K562 (cell line): ENCODE results near the gene RELL2. TPM values are rescaled to one million over a fixed set of nuclear protein-coding genes. Genes with fewer than 3 reads are reported as not detected.

ENCODE experiments used
- ATF1 ChIP-seq, 2 experiments: fragments of 450-650 bp in 1 of 2; IDR thresholded peaks; 2 replicates each; pipeline ENCODE4 v1.6.1; 2016; ENCODE audit warnings: missing compliant biosample characterization in 1 of 2, missing genetic modification characterization in 1 of 2
- ATF7 ChIP-seq: fragments of 450-650 bp; IDR thresholded peaks from 2 replicates; pipeline ENCODE4 v1.7.1; 2014; ENCODE audit warnings: mild to moderate bottlenecking, moderate library complexity
- BDP1 ChIP-seq: IDR thresholded peaks from 3 replicates; pipeline ENCODE4 v1.6.1; 2011; ENCODE audit not compliant: insufficient read length, insufficient read depth
- CEBPB ChIP-seq: fragments of 450-650 bp; IDR thresholded peaks from 2 replicates; pipeline ENCODE4 v1.6.1; 2016; ENCODE audit warnings: missing genetic modification characterization, missing compliant biosample characterization
- GABPB1 ChIP-seq: sonication (generic); formaldehyde crosslinking; IDR thresholded peaks from 2 replicates; pipeline ENCODE4 v1.8.0; 2022; ENCODE audit warnings: mild to moderate bottlenecking, missing genetic modification reagents
- GTF2A2 ChIP-seq: IDR thresholded peaks from 2 replicates; pipeline ENCODE4 v1.6.1; 2016; ENCODE audit warnings: mild to moderate bottlenecking, missing genetic modification characterization, missing compliant biosample characterization
- HDAC8 ChIP-seq: fragments of 450-650 bp; IDR thresholded peaks from 2 replicates; pipeline ENCODE4 v1.6.1; 2016; ENCODE audit warnings: mild to moderate bottlenecking, missing genetic modification characterization, moderate library complexity, missing compliant biosample characterization
- KDM1A ChIP-seq, 2 experiments: fragments of 450-650 bp; IDR thresholded peaks; 2 replicates each; pipeline ENCODE4 v1.6.1; 2016; ENCODE audit warnings: mild to moderate bottlenecking in 2 of 2
- KLF16 ChIP-seq: IDR thresholded peaks from 2 replicates; pipeline ENCODE4 v1.6.1; 2016; ENCODE audit warnings: antibody characterized with exemption
- LCOR ChIP-seq: sonication (generic); formaldehyde crosslinking; IDR thresholded peaks from 2 replicates; pipeline ENCODE4 v1.8.0; 2022; ENCODE audit warnings: mild to moderate bottlenecking, missing genetic modification reagents
- MAZ ChIP-seq, 2 experiments: fragments of 450-650 bp in 1 of 2; sonication (generic) in 1 of 2; formaldehyde crosslinking; IDR thresholded peaks in 1 of 2; conservative IDR thresholded peaks in 1 of 2; 2 replicates each; pipeline versions ENCODE4 v1.4.0 to v1.5.0; 2020; ENCODE audit warnings: mild to moderate bottlenecking in 1 of 2, missing genetic modification reagents in 1 of 2
- NR1H2 ChIP-seq: sonication (generic); formaldehyde crosslinking; IDR thresholded peaks from 2 replicates; pipeline ENCODE4 v1.4.0; 2020; ENCODE audit warnings: mild to moderate bottlenecking, missing genetic modification reagents
- PHB2 ChIP-seq: fragments of 450-650 bp; IDR thresholded peaks from 2 replicates; pipeline ENCODE4 v1.6.1; 2017; ENCODE audit warnings: low read depth
- PTTG1 ChIP-seq: fragments of 450-650 bp; IDR thresholded peaks from 2 replicates; pipeline ENCODE4 v1.6.1; 2016; ENCODE audit warnings: low read depth, mild to moderate bottlenecking, missing genetic modification characterization, missing compliant biosample characterization
- RB1 ChIP-seq: fragments of 450-650 bp; IDR thresholded peaks from 2 replicates; pipeline ENCODE4 v1.6.1; 2017; ENCODE audit warnings: low read depth, mild to moderate bottlenecking
- SMC3 ChIP-seq: conservative IDR thresholded peaks from 2 replicates; pipeline ENCODE4 v1.6.1; 2011; ENCODE audit warnings: low read depth, low read length, improper control_type of control experiment; ENCODE audit not compliant: insufficient read depth
- SPI1 ChIP-seq: IDR thresholded peaks from 2 replicates; pipeline ENCODE4 v1.6.1; 2011; ENCODE audit warnings: low read depth, low read length, control low read depth, borderline replicate concordance
- TSHZ1 ChIP-seq: fragments of 250-450 bp; sonication (Bioruptor Pico); IDR thresholded peaks from 2 replicates; pipeline ENCODE4 v1.4.0; 2020; ENCODE audit warnings: mild to moderate bottlenecking, moderate library complexity
- XRCC3 ChIP-seq: fragments of 450-650 bp; IDR thresholded peaks from 2 replicates; pipeline ENCODE4 v1.6.1; 2017; ENCODE audit warnings: mild to moderate bottlenecking, moderate library complexity
- ZFP1 ChIP-seq: fragments of 450-650 bp; formaldehyde crosslinking; IDR thresholded peaks from 2 replicates; pipeline ENCODE4 v1.4.0; 2020; ENCODE audit warnings: mild to moderate bottlenecking, mixed read lengths
- ZFPM2 ChIP-seq: fragments of 250-450 bp; sonication (Bioruptor Pico); IDR thresholded peaks from 2 replicates; pipeline ENCODE4 v1.5.1; 2022; ENCODE audit warnings: mild to moderate bottlenecking
- ZNF134 ChIP-seq: fragments of 250-450 bp; sonication (Bioruptor Pico); conservative IDR thresholded peaks from 2 replicates; pipeline ENCODE4 v1.4.0; 2020
- ZNF324 ChIP-seq: fragments of 250-450 bp; sonication (Bioruptor Pico); IDR thresholded peaks from 2 replicates; pipeline ENCODE4 v1.4.0; 2020; ENCODE audit warnings: mild to moderate bottlenecking
- ZNF354B ChIP-seq: fragments of 250-450 bp; sonication (Bioruptor Pico); IDR thresholded peaks from 2 replicates; pipeline ENCODE4 v1.4.0; 2020
- polyA plus RNA-seq, 8 experiments: library from polyadenylated mRNA; depleted of rRNA in 4 of 8; stranded (reverse) in 5 of 8; unstranded in 3 of 8; fragments of >200 nt; fragmentation: Nextera tagmentation in 2 of 8; fragmentation: Illumina TruSeq in 1 of 8; extraction: Ambion mirVana in 2 of 8; extraction: Trizol in 1 of 8; gene quantifications; 2 replicates each; pipeline versions ENCODE4 v1.2.1 to v1.2.3, GENCODE V29; 2011 to 2014; ENCODE audit warnings: inconsistent platforms in 1 of 8, missing spikeins in 1 of 8
- total RNA-seq, 7 experiments: library from RNA; depleted of rRNA in 6 of 7; stranded (reverse); fragments of >200 nt in 6 of 7; fragmentation: Illumina TruSeq in 2 of 7; extraction: Trizol in 2 of 7; gene quantifications; 2 replicates each; pipeline versions ENCODE4 v1.2.1 to v1.2.3, GENCODE V29; 2011 to 2021; ENCODE audit warnings: low replicate concordance in 1 of 7
- TF ChIP-seq, protein P1 (sequence below): fragments of 200-800 bp; sonication (Bioruptor generic); IDR thresholded peaks from 2 replicates; pipeline ENCODE4 v1.6.1; 2017; ENCODE audit warnings: missing genetic modification characterization, missing compliant biosample characterization
- TF ChIP-seq, protein P2 (sequence below): fragments of 250-450 bp; sonication (Bioruptor Pico); IDR thresholded peaks from 2 replicates; pipeline ENCODE4 v1.6.1; 2021; ENCODE audit warnings: mild to moderate bottlenecking

Gene RELL2
- total and polyA plus RNA-seq, 9 of the 15 experiments (the other 6 are each of a cell fraction or from before 2014, with no cell fraction given): 0.06 to 36.0 (median 14.3) TPM

GRCh38 chr5:141681695-141682641, 45.2 kb downstream of the RELL2 start, which contains the start of gene ARAP3 (continued):
- TF ChIP-seq PHB2 (no peak), ZNF354B (CRISPR knock-in tag) (no peak), KDM1A (IDR thresholded peaks at IDR 0.05) (no peak), RB1 (no peak), TSHZ1 (CRISPR knock-in tag) (no peak), HDAC8 (no peak), KLF16 (no peak), NR1H2 (no peak), SPI1 (no peak), ZNF324 (CRISPR knock-in tag) (no peak), ATF7 (0 out of 2 replicates have a peak, but pooled peaks have one; percentile 12), ATF1 (CRISPR knock-in tag; IDR thresholded peaks at IDR 0.05) (no peak), ATF1 (tag; IDR thresholded peaks at IDR 0.05) (no peak), LCOR (CRISPR knock-in tag) (peak; percentile 90), XRCC3 (no peak), PTTG1 (tag) (no peak), SMC3 (no peak), MAZ (CRISPR knock-in tag; conservative IDR thresholded peaks at IDR 0.05 in 1 of 2, IDR thresholded peaks at IDR 0.05 in 1 of 2) (peak; percentile 88 to 91), ZFPM2 (CRISPR knock-in tag) (no peak), ZNF134 (no peak), GABPB1 (CRISPR knock-in tag) (0 out of 2 replicates have a peak, but pooled peaks have one; percentile 29), ZFP1 (CRISPR knock-in tag) (no peak), BDP1 (no peak), GTF2A2 (tag) (no peak), CEBPB (tag) (peak; percentile 96)
- TF ChIP-seq, protein P1, sequence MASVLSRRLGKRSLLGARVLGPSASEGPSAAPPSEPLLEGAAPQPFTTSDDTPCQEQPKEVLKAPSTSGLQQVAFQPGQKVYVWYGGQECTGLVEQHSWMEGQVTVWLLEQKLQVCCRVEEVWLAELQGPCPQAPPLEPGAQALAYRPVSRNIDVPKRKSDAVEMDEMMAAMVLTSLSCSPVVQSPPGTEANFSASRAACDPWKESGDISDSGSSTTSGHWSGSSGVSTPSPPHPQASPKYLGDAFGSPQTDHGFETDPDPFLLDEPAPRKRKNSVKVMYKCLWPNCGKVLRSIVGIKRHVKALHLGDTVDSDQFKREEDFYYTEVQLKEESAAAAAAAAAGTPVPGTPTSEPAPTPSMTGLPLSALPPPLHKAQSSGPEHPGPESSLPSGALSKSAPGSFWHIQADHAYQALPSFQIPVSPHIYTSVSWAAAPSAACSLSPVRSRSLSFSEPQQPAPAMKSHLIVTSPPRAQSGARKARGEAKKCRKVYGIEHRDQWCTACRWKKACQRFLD (CRISPR knock-in tag): peak; percentile 23; the same call in 1 of the 2 replicates
- TF ChIP-seq, protein P2, sequence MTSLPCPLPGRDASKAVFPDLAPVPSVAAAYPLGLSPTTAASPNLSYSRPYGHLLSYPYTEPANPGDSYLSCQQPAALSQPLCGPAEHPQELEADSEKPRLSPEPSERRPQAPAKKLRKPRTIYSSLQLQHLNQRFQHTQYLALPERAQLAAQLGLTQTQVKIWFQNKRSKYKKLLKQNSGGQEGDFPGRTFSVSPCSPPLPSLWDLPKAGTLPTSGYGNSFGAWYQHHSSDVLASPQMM (CRISPR knock-in tag): no peak
